HepG2 (cell line): ENCODE measurements around the gene ALB. TPM values are rescaled to one million over a fixed set of nuclear protein-coding genes. Genes with fewer than 3 reads are reported as not detected.
A peak's percentile ranks its signal among the peaks of the same experiment; 100 is the strongest.

Experiments used
- CBX5 ChIP-seq: sonication (generic); formaldehyde crosslinking; IDR thresholded peaks from 2 replicates; pipeline ENCODE4 v1.4.0; 2020; ENCODE audit warnings: missing genetic modification reagents, borderline replicate concordance
- FOXK2 ChIP-seq: fragments of 450-650 bp; IDR thresholded peaks from 2 replicates; pipeline ENCODE4 v1.6.1; 2016
- HCFC1 ChIP-seq: fragments of 150-350 bp; IDR thresholded peaks from 2 replicates; pipeline ENCODE4 v1.6.1; 2014; ENCODE audit warnings: low read depth, low read length
- KAT8 ChIP-seq: IDR thresholded peaks from 2 replicates; pipeline ENCODE4 v1.6.1; 2016; ENCODE audit warnings: missing genetic modification reagents, missing compliant biosample characterization
- RBFOX2 ChIP-seq: fragments of 200-400 bp; formaldehyde crosslinking; IDR thresholded peaks from 2 replicates; pipeline ENCODE4 v1.6.1; 2017; ENCODE audit warnings: low read depth, mild to moderate bottlenecking, low read length
- RBM22 ChIP-seq: fragments of 200-400 bp; formaldehyde crosslinking; optimal IDR thresholded peaks from 2 replicates; pipeline ENCODE3; 2017; ENCODE audit warnings: mild to moderate bottlenecking, low read length, moderate library complexity
- RORA ChIP-seq: sonication (generic); formaldehyde crosslinking; IDR thresholded peaks from 2 replicates; pipeline ENCODE4 v1.5.0; 2020; ENCODE audit warnings: mild to moderate bottlenecking, missing genetic modification reagents, moderate library complexity
- SMYD3 ChIP-seq: sonication (generic); formaldehyde crosslinking; IDR thresholded peaks from 2 replicates; pipeline ENCODE4 v1.8.1; 2023; ENCODE audit warnings: mild to moderate bottlenecking, missing genetic modification reagents
- ZBTB7B ChIP-seq: sonication (generic); formaldehyde crosslinking; IDR thresholded peaks from 2 replicates; pipeline ENCODE4 v1.4.0; 2020; ENCODE audit warnings: missing genetic modification reagents
- ZMYM4 ChIP-seq: sonication (generic); formaldehyde crosslinking; IDR thresholded peaks from 2 replicates; pipeline ENCODE4 v1.8.1; 2023; ENCODE audit warnings: mild to moderate bottlenecking, missing genetic modification reagents
- ZNF251 ChIP-seq: sonication (generic); formaldehyde crosslinking; IDR thresholded peaks from 2 replicates; pipeline ENCODE4 v1.9.0; 2021; ENCODE audit warnings: mild to moderate bottlenecking, missing genetic modification reagents
- ZNF292 ChIP-seq: sonication (generic); formaldehyde crosslinking; IDR thresholded peaks from 2 replicates; pipeline ENCODE4 v1.8.1; 2022; ENCODE audit warnings: mild to moderate bottlenecking, low read depth, missing genetic modification reagents, borderline replicate concordance
- ZNF3 ChIP-seq: IDR thresholded peaks from 2 replicates; pipeline ENCODE4 v1.7.0; 2017; ENCODE audit warnings: inconsistent platforms
- ZNF547 ChIP-seq: sonication (generic); formaldehyde crosslinking; IDR thresholded peaks from 2 replicates; pipeline ENCODE4 v1.5.1; 2020; ENCODE audit warnings: mild to moderate bottlenecking, missing genetic modification reagents
- ZNF737 ChIP-seq: sonication (generic); formaldehyde crosslinking; IDR thresholded peaks from 2 replicates; pipeline ENCODE4 v1.5.0; 2020; ENCODE audit warnings: missing genetic modification reagents, mild to moderate bottlenecking, borderline replicate concordance
- polyA plus RNA-seq, 8 experiments: library from polyadenylated mRNA; depleted of rRNA in 3 of 8; stranded (reverse) in 7 of 8; unstranded in 1 of 8; fragments of >200 nt; fragmentation: Illumina TruSeq in 4 of 8; extraction: Trizol in 4 of 8; gene quantifications; 2 replicates each; pipeline versions ENCODE4 v1.2.1 to v1.2.3, GENCODE V29; 2011 to 2016; ENCODE audit warnings: low read depth in 4 of 8, missing spikeins in 1 of 8, mixed read lengths in 1 of 8; ENCODE audit not compliant: insufficient read depth in 1 of 8
- total RNA-seq, 5 experiments: library from RNA; depleted of rRNA; stranded (reverse); fragments of >200 nt; fragmentation: Illumina TruSeq; extraction: Trizol; gene quantifications; 2 replicates each; pipeline ENCODE4 v1.2.3, GENCODE V29; 2016; ENCODE audit warnings: low read depth in 1 of 5
- TF ChIP-seq, protein P1 (sequence below): sonication (generic); formaldehyde crosslinking; IDR thresholded peaks from 2 replicates; pipeline ENCODE4 v1.4.0; 2020; ENCODE audit warnings: missing genetic modification reagents
- TF ChIP-seq, protein P2 (sequence below): sonication (generic); formaldehyde crosslinking; IDR thresholded peaks from 2 replicates; pipeline ENCODE4 v1.8.1; 2022; ENCODE audit warnings: mild to moderate bottlenecking, missing genetic modification reagents
- TF ChIP-seq, protein P3 (sequence below): sonication (generic); formaldehyde crosslinking; IDR thresholded peaks from 2 replicates; pipeline ENCODE4 v1.5.0; 2020; ENCODE audit warnings: mild to moderate bottlenecking, missing genetic modification reagents
- TF ChIP-seq, protein P4 (sequence below): sonication (generic); formaldehyde crosslinking; IDR thresholded peaks from 2 replicates; pipeline ENCODE4 v1.4.0; 2020; ENCODE audit warnings: missing genetic modification reagents; ENCODE audit errors: not compliant biosample characterization
- TF ChIP-seq, protein P5 (sequence below): sonication (generic); formaldehyde crosslinking; IDR thresholded peaks from 2 replicates; pipeline ENCODE4 v1.4.0; 2020; ENCODE audit warnings: mild to moderate bottlenecking, missing genetic modification reagents
- TF ChIP-seq, protein P6 (sequence below): sonication (generic); formaldehyde crosslinking; IDR thresholded peaks from 2 replicates; pipeline ENCODE4 v1.8.0; 2022; ENCODE audit warnings: mild to moderate bottlenecking, missing genetic modification reagents

ALB gene
- total and polyA plus RNA-seq, 2 of the 13 experiments (the other 11 are each of a cell fraction or from before 2014, with no cell fraction given), result 22,259 to 22,625 TPM

DNA sequence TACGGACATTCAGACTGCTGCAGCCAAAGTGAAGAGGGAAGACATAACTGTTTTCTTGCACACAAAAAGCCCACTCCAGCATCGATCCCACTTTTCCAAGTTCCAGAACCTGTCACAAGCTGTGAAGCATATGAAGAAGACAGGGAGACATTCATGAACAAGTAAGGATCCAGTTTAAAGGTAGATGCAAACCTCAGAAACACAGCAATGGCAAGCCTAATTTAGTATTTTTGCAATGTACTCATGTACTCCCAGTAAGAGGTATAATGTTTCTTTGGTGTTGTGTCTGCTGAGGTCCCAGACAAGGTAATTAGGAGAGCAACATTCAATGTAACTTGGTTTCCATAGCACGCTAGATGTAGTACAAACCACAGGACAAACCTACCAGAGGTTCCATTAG is 36.6 kb downstream of the ALB start (continued):
- TF ChIP-seq, protein P1, sequence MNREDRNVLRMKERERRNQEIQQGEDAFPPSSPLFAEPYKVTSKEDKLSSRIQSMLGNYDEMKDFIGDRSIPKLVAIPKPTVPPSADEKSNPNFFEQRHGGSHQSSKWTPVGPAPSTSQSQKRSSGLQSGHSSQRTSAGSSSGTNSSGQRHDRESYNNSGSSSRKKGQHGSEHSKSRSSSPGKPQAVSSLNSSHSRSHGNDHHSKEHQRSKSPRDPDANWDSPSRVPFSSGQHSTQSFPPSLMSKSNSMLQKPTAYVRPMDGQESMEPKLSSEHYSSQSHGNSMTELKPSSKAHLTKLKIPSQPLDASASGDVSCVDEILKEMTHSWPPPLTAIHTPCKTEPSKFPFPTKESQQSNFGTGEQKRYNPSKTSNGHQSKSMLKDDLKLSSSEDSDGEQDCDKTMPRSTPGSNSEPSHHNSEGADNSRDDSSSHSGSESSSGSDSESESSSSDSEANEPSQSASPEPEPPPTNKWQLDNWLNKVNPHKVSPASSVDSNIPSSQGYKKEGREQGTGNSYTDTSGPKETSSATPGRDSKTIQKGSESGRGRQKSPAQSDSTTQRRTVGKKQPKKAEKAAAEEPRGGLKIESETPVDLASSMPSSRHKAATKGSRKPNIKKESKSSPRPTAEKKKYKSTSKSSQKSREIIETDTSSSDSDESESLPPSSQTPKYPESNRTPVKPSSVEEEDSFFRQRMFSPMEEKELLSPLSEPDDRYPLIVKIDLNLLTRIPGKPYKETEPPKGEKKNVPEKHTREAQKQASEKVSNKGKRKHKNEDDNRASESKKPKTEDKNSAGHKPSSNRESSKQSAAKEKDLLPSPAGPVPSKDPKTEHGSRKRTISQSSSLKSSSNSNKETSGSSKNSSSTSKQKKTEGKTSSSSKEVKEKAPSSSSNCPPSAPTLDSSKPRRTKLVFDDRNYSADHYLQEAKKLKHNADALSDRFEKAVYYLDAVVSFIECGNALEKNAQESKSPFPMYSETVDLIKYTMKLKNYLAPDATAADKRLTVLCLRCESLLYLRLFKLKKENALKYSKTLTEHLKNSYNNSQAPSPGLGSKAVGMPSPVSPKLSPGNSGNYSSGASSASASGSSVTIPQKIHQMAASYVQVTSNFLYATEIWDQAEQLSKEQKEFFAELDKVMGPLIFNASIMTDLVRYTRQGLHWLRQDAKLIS (CRISPR knock-in tag), result peak; percentile 95
- TF ChIP-seq RORA (CRISPR knock-in tag) (no peak), ZBTB7B (CRISPR knock-in tag) (no peak), ZNF251 (CRISPR knock-in tag) (no peak), FOXK2 (no peak), ZNF3 (CRISPR knock-in tag) (no peak), RBM22 (peak; percentile 68), ZMYM4 (CRISPR knock-in tag) (no peak; the same call in 1 of the 2 replicates), ZNF737 (no peak), SMYD3 (CRISPR knock-in tag) (peak; percentile 65; the same call in 1 of the 2 replicates), ZNF547 (CRISPR knock-in tag) (no peak), RBFOX2 (peak; percentile 68; the same call in 1 of the 2 replicates), ZNF292 (no peak), HCFC1 (no peak), CBX5 (CRISPR knock-in tag) (no peak), KAT8 (CRISPR knock-in tag) (no peak)
- TF ChIP-seq, protein P2, sequence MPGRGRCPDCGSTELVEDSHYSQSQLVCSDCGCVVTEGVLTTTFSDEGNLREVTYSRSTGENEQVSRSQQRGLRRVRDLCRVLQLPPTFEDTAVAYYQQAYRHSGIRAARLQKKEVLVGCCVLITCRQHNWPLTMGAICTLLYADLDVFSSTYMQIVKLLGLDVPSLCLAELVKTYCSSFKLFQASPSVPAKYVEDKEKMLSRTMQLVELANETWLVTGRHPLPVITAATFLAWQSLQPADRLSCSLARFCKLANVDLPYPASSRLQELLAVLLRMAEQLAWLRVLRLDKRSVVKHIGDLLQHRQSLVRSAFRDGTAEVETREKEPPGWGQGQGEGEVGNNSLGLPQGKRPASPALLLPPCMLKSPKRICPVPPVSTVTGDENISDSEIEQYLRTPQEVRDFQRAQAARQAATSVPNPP (CRISPR knock-in tag), result no peak; the same call in 1 of the 2 replicates
- TF ChIP-seq, protein P3, sequence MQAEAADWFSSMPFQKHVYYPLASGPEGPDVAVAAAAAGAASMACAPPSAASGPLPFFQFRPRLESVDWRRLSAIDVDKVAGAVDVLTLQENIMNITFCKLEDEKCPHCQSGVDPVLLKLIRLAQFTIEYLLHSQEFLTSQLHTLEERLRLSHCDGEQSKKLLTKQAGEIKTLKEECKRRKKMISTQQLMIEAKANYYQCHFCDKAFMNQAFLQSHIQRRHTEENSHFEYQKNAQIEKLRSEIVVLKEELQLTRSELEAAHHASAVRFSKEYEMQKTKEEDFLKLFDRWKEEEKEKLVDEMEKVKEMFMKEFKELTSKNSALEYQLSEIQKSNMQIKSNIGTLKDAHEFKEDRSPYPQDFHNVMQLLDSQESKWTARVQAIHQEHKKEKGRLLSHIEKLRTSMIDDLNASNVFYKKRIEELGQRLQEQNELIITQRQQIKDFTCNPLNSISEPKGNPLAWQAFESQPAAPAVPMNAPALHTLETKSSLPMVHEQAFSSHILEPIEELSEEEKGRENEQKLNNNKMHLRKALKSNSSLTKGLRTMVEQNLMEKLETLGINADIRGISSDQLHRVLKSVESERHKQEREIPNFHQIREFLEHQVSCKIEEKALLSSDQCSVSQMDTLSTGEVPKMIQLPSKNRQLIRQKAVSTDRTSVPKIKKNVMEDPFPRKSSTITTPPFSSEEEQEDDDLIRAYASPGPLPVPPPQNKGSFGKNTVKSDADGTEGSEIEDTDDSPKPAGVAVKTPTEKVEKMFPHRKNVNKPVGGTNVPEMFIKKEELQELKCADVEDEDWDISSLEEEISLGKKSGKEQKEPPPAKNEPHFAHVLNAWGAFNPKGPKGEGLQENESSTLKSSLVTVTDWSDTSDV (CRISPR knock-in tag), result no peak
- TF ChIP-seq, protein P4, sequence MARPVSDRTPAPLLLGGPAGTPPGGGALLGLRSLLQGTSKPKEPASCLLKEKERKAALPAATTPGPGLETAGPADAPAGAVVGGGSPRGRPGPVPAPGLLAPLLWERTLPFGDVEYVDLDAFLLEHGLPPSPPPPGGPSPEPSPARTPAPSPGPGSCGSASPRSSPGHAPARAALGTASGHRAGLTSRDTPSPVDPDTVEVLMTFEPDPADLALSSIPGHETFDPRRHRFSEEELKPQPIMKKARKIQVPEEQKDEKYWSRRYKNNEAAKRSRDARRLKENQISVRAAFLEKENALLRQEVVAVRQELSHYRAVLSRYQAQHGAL (CRISPR knock-in tag), result no peak
- TF ChIP-seq, protein P5, sequence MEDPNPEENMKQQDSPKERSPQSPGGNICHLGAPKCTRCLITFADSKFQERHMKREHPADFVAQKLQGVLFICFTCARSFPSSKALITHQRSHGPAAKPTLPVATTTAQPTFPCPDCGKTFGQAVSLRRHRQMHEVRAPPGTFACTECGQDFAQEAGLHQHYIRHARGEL (CRISPR knock-in tag), result no peak
- TF ChIP-seq, protein P6, sequence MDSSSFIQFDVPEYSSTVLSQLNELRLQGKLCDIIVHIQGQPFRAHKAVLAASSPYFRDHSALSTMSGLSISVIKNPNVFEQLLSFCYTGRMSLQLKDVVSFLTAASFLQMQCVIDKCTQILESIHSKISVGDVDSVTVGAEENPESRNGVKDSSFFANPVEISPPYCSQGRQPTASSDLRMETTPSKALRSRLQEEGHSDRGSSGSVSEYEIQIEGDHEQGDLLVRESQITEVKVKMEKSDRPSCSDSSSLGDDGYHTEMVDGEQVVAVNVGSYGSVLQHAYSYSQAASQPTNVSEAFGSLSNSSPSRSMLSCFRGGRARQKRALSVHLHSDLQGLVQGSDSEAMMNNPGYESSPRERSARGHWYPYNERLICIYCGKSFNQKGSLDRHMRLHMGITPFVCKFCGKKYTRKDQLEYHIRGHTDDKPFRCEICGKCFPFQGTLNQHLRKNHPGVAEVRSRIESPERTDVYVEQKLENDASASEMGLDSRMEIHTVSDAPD, result 0 out of 2 replicates have a peak, but pooled peaks have one; percentile 34
